Gastroesophageal sphincter (tissue), 3 donors: Measurements from ENCODE around the gene RPS6KL1.

Source experiments
- CTCF ChIP-seq, 4 experiments: fragments of 200-600 bp in 2 of 4; fragments of 450-650 bp in 2 of 4; sonication (generic) in 1 of 4; IDR thresholded peaks; one replicate each; pipeline ENCODE4 v1.5.1; 2017 to 2019; ENCODE audit warnings: antibody characterized with exemption in 4 of 4, mild to moderate bottlenecking in 2 of 4, moderate library complexity in 2 of 4
- EP300 ChIP-seq: sonication (generic); formaldehyde crosslinking; IDR thresholded peaks from one replicate; pipeline ENCODE4 v1.6.1; 2017; ENCODE audit warnings: antibody characterized with exemption, mild to moderate bottlenecking
- POLR2A ChIP-seq, 2 donors: fragments of 450-650 bp; IDR thresholded peaks; one replicate each; pipeline ENCODE4 v1.6.1; 2017; ENCODE audit warnings: antibody characterized with exemption in 2 of 2, mild to moderate bottlenecking in 2 of 2, moderate library complexity in 1 of 2
- POLR2AphosphoS5 ChIP-seq: sonication (generic); formaldehyde crosslinking; IDR thresholded peaks from one replicate; pipeline ENCODE4 v1.6.1; 2017; ENCODE audit warnings: antibody characterized with exemption

GRCh38 chr14:74951443-74952179, 28.6 kb upstream of the RPS6KL1 start:
- TF ChIP-seq EP300 = no peak
- no peak for TF ChIP-seq POLR2AphosphoS5
- no peak for TF ChIP-seq CTCF (IDR thresholded peaks at IDR 0.05)
- TF ChIP-seq POLR2A (IDR thresholded peaks at IDR 0.05) = no peak
